NB4 (cell line): Measurements from ENCODE around the gene CHCHD10.

ENCODE experiments used
- CTCF ChIP-seq: IDR thresholded peaks from one replicate; pipeline ENCODE4 v1.5.1; 2012; ENCODE audit warnings: low read depth, low read length
- POLR2A ChIP-seq: IDR thresholded peaks from 2 replicates; pipeline ENCODE4 v1.6.1; 2011; ENCODE audit warnings: mild to moderate bottlenecking; ENCODE audit not compliant: insufficient read length; ENCODE audit errors: extremely low read depth

- TF ChIP-seq CTCF: no peak
- TF ChIP-seq POLR2A: no peak
These were observed 3.8 kb downstream of the CHCHD10 start for GRCh38 chr22:23763954-23764353.
